HuH-7 (cell line): ENCODE measurements around the gene RNF152.

ENCODE experiments used
- DNase-seq: peaks from one replicate; pipeline ENCODE4 v3.0.0; 2011; ENCODE audit warnings: low spot score

The RNF152 gene

GRCh38 chr18:61894751-61895524, 2.1 kb upstream of the RNF152 start:
- no peak for DNase-seq

DNA sequence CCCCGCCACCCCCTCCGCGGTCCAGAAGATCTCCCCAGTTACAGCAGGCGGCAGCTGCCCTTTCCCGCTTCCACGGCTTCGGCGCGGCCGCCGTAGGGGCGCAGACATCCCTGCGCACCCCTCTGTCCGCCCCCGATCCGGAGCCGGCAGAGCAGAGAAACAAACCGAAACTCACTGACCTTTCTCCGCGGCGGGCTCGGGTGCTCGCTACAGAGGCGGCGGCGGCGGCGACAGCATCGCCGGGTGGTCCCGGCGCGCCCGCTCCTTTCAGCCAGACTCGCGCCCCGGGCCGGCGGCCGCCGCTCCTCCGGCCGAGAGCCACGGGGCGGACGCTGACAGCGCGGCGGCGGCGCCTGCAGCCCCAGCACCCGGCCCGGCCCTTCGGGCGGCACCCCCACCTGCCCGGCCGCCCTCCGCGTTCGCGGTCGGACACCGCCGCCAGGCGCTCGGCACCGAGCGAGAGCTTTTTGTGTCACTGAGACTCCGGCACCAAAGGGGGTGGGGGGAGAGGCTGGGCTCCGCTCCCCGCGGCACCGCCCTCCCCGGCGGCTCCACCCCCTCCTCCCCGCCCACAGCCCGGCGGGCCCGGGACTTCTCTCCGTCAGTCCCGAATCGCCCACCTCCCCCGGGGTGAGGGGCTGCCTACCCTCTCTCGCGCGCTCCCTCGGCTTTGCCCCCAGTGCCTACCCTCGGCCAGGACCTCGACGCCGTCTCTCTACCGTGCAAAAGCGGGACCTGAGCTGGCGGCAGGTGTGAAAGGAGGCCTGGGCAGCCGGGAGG, 1.4 kb upstream of the RNF152 start:
- DNase-seq = peak; percentile 67

GRCh38 chr18:61893309-61893970, 633 bp upstream of the RNF152 start:
- DNase-seq = peak; percentile 59

GRCh38 chr18:61891894-61892293, 913 bp downstream of the RNF152 start:
- no peak for DNase-seq

DNA sequence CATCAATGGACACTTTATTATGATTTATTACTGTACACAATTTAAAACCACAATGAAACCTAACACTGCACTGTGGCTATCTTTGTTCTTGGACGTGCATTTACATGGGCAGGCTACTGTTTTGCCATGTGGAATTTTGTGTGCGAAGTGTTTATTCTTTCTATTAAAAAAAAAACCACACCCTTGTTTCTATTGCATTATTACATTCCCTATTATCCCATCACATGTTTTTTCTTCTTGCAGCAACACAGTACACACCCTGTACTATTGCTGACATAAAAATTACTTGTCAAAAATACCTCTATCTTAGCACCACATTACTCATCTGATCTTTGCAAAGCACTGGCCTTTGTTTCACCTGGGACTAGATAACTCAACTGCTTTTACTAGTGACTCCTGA, 1.5 kb downstream of the RNF152 start:
- DNase-seq = no peak

GRCh38 chr18:61890344-61890743, 2.5 kb downstream of the RNF152 start:
- no peak for DNase-seq

- no peak for DNase-seq
Measured at GRCh38 chr18:61889541-61889940, 3.3 kb downstream of the RNF152 start.

DNA sequence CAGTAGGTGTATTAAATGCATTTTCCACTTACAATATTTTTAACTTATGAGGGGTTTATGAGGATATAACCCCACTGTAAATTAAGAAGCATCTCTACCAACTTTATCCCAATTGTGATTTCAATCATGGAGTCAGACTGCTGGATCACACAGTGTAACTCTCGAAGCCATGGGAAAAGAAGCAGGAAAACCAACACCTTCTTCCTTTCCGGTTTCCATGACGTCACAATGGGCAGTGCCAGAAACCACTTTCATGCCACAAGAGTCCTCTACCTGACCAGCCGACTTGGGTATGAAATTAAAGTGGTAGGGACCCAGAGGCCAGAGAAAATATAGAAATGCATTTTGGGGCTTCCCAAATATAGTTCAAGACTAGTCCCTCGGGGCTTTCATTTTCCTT, 4.2 kb downstream of the RNF152 start:
- no peak for DNase-seq

- DNase-seq = no peak
Measured at GRCh38 chr18:61887838-61888237, 5.0 kb downstream of the RNF152 start.

DNA sequence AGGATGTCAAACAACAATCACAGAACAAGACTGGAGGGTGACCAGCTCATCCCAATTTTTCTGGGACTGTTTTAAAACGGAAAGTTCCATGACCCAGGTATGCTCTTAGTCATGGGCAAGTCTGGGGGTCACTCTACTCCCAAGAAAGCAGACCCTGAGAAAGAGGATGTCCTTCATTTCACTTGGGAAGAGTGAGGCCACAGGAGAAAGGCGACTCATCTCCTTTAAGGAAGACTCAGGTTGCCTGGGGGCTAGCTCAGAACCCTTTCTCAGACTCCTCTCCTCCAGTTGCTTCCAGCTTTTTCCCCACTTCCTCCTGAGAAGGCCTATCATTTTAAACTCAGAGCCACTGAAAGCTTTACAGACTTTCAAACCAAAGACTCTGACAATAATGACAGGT, 9.3 kb downstream of the RNF152 start:
- DNase-seq = no peak

DNA sequence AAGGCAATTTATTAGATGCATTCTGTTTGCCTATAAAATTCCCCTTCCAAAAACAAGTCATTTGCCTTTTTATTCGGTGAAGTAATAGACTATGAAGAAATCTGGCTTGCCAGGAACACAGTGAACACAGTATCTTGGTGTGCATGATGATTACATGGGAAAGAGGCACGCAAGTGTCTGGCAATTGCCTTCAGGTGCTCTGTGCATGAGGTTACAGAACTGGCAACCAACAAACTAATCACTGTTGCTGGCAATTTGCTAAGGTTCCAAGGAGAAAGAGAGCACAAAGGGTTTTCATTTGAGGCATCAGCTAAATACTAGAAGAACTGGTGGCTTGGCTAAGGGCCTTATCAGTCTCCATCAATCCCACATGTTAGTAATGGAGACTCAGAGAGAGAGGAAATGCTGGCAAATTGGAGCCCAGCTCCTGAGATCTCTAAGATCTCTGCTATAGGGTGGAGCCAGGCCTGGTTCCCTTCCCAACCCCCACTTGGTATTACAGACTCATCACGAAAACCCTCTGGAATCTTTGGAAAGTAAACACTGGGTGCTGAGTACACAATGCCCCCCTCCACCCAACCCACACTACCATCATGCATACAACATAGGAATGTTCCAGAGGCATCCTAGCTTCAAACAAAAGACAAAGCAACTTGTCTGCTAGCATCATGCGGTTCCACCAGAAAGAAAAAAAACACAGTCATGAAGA, 10.4 kb downstream of the RNF152 start:
- no peak for DNase-seq

DNA sequence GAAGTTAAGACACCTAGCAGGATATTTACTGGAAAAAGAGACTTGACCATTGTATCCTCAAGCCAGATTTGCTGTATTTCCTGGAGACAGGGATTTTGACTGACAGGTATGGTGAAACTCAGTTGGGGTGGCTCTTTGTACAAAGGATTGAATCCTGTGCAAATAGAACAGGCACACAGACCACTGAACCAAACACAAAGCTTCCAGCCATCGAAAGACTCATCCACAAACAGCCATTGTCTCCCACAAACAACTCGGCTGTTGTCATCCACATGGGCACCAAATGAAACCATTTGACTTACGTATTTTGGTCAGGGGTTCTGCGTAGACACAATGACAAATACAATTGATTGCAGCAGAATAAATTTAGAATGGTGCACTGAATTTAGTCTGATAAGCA, 15.9 kb downstream of the RNF152 start:
- DNase-seq = no peak

- DNase-seq = no peak
Measured at GRCh38 chr18:61870151-61870550, 22.7 kb downstream of the RNF152 start.

DNA sequence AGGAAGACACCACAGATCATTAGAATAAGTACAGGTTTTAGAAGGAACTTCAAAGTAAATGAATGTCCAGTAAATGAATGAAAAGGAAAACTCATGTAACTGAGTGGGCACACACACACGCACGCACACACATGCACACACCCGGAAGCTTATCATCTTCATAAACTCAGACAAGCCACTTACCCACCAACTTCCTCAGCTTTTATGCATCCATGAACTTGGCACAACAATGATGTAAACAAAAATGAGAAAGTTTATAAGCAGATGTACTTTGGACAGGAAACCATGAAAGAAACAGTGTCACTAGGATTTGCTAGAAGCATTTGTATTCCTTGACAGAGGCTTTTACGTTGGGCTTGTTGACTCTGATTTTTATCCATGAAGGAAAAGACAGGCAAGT, 23.2 kb downstream of the RNF152 start:
- DNase-seq = no peak

DNA sequence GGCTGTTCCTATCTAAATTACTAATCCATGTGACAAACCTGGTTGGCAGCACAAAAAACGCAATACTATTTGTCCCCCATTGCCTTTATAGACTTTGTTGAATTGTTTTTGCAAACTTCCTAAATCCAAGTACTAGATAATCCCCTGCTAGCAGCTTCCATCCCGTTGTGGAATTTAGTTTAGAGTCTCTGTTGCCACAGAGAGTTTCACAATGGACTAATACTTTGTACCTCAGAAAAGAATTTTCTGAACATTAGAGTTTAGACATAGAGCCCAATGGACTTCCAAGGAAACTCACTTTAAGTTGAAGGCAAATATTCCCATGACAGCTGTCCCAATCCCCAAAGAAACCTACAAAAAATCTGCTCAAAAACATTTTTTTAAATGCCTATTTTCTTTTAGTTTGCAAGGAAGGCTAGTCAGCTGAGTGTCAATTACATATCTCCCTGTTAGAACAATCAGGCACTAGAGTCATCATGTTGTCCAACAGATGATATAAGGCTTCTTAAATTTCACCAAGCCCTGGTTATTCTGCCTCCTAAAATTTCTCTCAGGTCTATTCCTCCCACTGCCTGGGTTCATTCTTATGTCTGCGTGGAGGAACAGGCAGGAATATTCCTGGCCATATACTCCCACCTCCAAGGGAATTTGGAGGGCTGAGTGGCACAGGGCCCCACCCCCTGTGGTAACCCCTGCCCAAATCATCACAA, 27.2 kb downstream of the RNF152 start:
- no peak for DNase-seq

DNA sequence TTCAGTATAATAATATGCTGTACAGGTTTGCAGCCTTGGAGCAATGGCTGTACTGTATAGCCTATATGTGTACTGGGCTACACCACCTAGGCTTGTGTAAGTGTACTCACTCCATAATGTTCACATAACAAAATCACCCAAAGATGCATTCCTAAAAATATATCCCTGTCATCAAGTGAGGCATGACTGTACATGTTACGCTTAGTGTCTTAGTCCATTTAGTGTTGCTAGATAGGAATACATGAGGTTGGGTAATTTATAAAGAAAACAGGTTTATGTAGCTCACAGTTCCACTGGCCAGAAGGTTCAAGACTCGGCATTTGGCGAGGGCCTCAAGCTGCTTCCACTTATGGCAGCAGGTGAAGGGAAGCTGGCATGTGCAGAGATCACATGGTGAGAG, 31.4 kb downstream of the RNF152 start:
- DNase-seq = no peak

GRCh38 chr18:61860302-61860701, 32.5 kb downstream of the RNF152 start:
- no peak for DNase-seq

GRCh38 chr18:61859113-61859512, 33.7 kb downstream of the RNF152 start:
- DNase-seq = no peak

- no peak for DNase-seq
Measured at GRCh38 chr18:61856678-61857077, 36.1 kb downstream of the RNF152 start.

DNA sequence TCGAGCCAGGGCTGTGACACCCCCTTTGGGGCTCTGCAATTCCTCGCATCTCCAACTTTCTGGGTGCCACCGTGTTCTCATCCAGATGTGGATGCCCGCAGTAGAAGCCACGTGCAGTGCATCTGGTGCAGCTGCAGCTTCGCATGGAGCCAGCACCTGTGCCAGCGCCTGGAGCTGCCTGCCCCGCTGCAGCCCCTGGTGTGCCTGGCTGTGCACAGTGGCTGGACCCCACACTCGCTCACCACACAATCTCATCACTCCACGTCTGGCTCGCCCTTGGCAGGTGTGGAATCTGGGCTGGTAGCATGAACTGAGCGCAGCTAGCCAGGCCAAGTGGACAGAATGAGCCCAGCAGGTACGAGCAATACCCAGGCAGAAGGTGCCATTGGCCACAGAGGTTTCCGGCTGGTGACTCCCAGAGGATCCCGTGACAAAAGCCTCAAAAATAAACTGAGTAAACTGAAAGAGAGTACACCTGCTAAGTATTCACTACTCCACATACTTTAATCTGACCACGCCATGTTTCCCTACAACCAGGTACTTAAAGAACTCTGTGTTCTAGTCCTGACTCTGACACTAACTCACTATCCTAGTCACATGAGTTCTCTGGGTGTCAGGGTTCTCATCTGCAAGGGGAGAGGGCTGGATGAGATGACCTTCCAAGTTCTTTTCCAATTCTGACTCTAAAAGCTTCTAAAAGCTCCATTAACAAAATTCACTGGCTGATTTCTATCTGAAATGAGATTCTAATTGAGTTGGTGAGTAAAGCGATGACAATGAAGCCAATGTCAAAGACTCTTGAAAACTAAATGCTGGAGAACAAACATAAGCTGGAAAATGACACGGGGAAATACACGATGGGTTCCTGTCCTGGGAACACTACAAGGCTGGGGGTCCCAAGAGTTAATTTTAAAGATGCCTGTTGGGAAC, 37.1 kb downstream of the RNF152 start:
- DNase-seq = no peak
